Adipocyte (in vitro differentiated cells): ENCODE measurements around the gene SERPINA6.
"Not testable (repeated sequence)": the region's sequence is repeated elsewhere in the genome, so short reads cannot be mapped to it uniquely, and the experiment has no call there.

Source experiments
- DNase-seq: peaks from one replicate; pipeline ENCODE4 v3.0.0-alpha.2; 2015; ENCODE audit warnings: low read depth
- H3K27me3 ChIP-seq: replicated peaks from 2 replicates; pipeline ENCODE4 v1.7.0; 2013; ENCODE audit warnings: mild to moderate bottlenecking, low read length, moderate library complexity; ENCODE audit not compliant: control insufficient read depth, insufficient read depth
- H3K36me3 ChIP-seq: 2 replicates; pipeline ENCODE4 v1.7.0; 2013; ENCODE audit warnings: low read length, mild to moderate bottlenecking, moderate library complexity; ENCODE audit not compliant: control insufficient read depth, insufficient read depth, severe bottlenecking
- H3K4me1 ChIP-seq: 2 replicates; pipeline ENCODE4 v1.7.0; 2013; ENCODE audit warnings: mild to moderate bottlenecking, low read length, moderate library complexity; ENCODE audit not compliant: control insufficient read depth, insufficient read depth
- H3K4me3 ChIP-seq: 2 replicates; pipeline ENCODE4 v1.7.0; 2013; ENCODE audit warnings: mild to moderate bottlenecking, low read length, moderate library complexity
- H3K9ac ChIP-seq: 2 replicates; pipeline ENCODE4 v1.7.0; 2013; ENCODE audit warnings: mild to moderate bottlenecking, low read length, moderate library complexity
- H3K9me3 ChIP-seq: 2 replicates; pipeline ENCODE4 v1.7.0; 2013; ENCODE audit warnings: mild to moderate bottlenecking, low read length, moderate library complexity; ENCODE audit not compliant: control insufficient read depth

The SERPINA6 gene

GRCh38 chr14:94304243-94304642, 18.9 kb downstream of the SERPINA6 start:
- peaks cover 11% of the 10 kb centered on the region for H3K27me3 ChIP-seq
- DNase-seq: no peak

GRCh38 chr14:94303111-94303510, 20.0 kb downstream of the SERPINA6 start:
- no peaks in the 10 kb centered on the region for H3K36me3 ChIP-seq
- no peaks in the 10 kb centered on the region for H3K4me1 ChIP-seq
- peaks cover 12% of the 10 kb centered on the region for H3K9me3 ChIP-seq
- peaks cover 11% of the 10 kb centered on the region for H3K27me3 ChIP-seq
- no peak for DNase-seq
- no peak overlapping the region for H3K4me3 ChIP-seq
- no peak overlapping the region for H3K9ac ChIP-seq

More at GRCh38 chr14:94304243-94304642, 18.9 kb downstream of the SERPINA6 start:
- Histone ChIP-seq H3K36me3 (no peaks in the 10 kb centered on the region), H3K9me3 (peaks cover 16% of the 10 kb centered on the region), H3K4me3 (no peak overlapping the region), H3K4me1 (no peaks in the 10 kb centered on the region), H3K9ac (no peak overlapping the region)

GRCh38 chr14:94298130-94298529, 25.0 kb downstream of the SERPINA6 start:
- H3K9ac ChIP-seq: no peak overlapping the region
- H3K4me3 ChIP-seq: no peak overlapping the region
- DNase-seq: no peak
- no peaks in the 10 kb centered on the region for H3K36me3 ChIP-seq
- peaks cover 11% of the 10 kb centered on the region for H3K4me1 ChIP-seq
- peaks cover 2% of the 10 kb centered on the region for H3K9me3 ChIP-seq
- H3K27me3 ChIP-seq: peaks cover 4% of the 10 kb centered on the region

- not testable (repeated sequence) for DNase-seq, H3K9ac ChIP-seq, H3K9me3 ChIP-seq, H3K27me3 ChIP-seq, H3K4me3 ChIP-seq, H3K36me3 ChIP-seq
- peaks cover 11% of the 10 kb centered on the region for H3K4me1 ChIP-seq
These were observed 27.0 kb downstream of the SERPINA6 start for GRCh38 chr14:94296181-94296545.

GRCh38 chr14:94295360-94296180, 27.6 kb downstream of the SERPINA6 start:
- Histone ChIP-seq H3K4me3 (no peak overlapping the region), H3K4me1 (peaks cover 11% of the 10 kb centered on the region), H3K9ac (peak overlapping the region; percentile 55), H3K27me3 (peaks cover 8% of the 10 kb centered on the region), H3K36me3 (no peaks in the 10 kb centered on the region), H3K9me3 (peaks cover 2% of the 10 kb centered on the region)
- no peak for DNase-seq

GRCh38 chr14:94293578-94293924, 29.6 kb downstream of the SERPINA6 start:
- no peaks in the 10 kb centered on the region for H3K36me3 ChIP-seq
- no peaks in the 10 kb centered on the region for H3K9me3 ChIP-seq
- peaks cover 8% of the 10 kb centered on the region for H3K27me3 ChIP-seq
- no peak overlapping the region for H3K4me3 ChIP-seq
- no peak overlapping the region for H3K9ac ChIP-seq
- peaks cover 11% of the 10 kb centered on the region for H3K4me1 ChIP-seq
- DNase-seq: no peak

GRCh38 chr14:94292872-94293577, 30.1 kb downstream of the SERPINA6 start, which contains the start of gene SERPINA10:
SERPINA10 (minus strand) TSS chr14:94293268; CDS start chr14:94290593, 2,675 bp downstream.
- H3K36me3 ChIP-seq: no peaks in the 10 kb centered on the region
- no peaks in the 10 kb centered on the region for H3K9me3 ChIP-seq
- no peak within 1 kb of the TSS for H3K4me3 ChIP-seq
- DNase-seq: no peak
- no peak within 1 kb of the TSS for H3K9ac ChIP-seq
- H3K27me3 ChIP-seq: peaks cover 8% of the 10 kb centered on the region
- H3K4me1 ChIP-seq: peaks cover 11% of the 10 kb centered on the region

GRCh38 chr14:94292526-94292871, 30.6 kb downstream of the SERPINA6 start:
- Histone ChIP-seq H3K4me1 (peaks cover 11% of the 10 kb centered on the region), H3K36me3 (no peaks in the 10 kb centered on the region), H3K9me3 (no peaks in the 10 kb centered on the region), H3K27me3 (peaks cover 8% of the 10 kb centered on the region), H3K4me3 (no peak overlapping the region), H3K9ac (no peak overlapping the region)
- no peak for DNase-seq

- no peak for DNase-seq
- no peak overlapping the region for H3K4me3 ChIP-seq
- no peaks in the 10 kb centered on the region for H3K36me3 ChIP-seq
- H3K27me3 ChIP-seq: peaks cover 8% of the 10 kb centered on the region
- H3K9me3 ChIP-seq: no peaks in the 10 kb centered on the region
- no peak overlapping the region for H3K9ac ChIP-seq
- peaks cover 11% of the 10 kb centered on the region for H3K4me1 ChIP-seq
These were observed 31.1 kb downstream of the SERPINA6 start for GRCh38 chr14:94291906-94292525.

- Histone ChIP-seq H3K9ac (no peak overlapping the region), H3K9me3 (no peaks in the 10 kb centered on the region), H3K36me3 (no peaks in the 10 kb centered on the region), H3K27me3 (peaks cover 8% of the 10 kb centered on the region), H3K4me3 (no peak overlapping the region), H3K4me1 (peaks cover 13% of the 10 kb centered on the region)
- DNase-seq: no peak
These were observed 31.8 kb downstream of the SERPINA6 start for GRCh38 chr14:94291159-94291905.

- peaks cover 8% of the 10 kb centered on the region for H3K27me3 ChIP-seq
- no peaks in the 10 kb centered on the region for H3K36me3 ChIP-seq
- no peak overlapping the region for H3K9ac ChIP-seq
- H3K9me3 ChIP-seq: no peaks in the 10 kb centered on the region
- no peak for DNase-seq
- H3K4me3 ChIP-seq: no peak overlapping the region
- H3K4me1 ChIP-seq: peaks cover 11% of the 10 kb centered on the region
These were observed 32.9 kb downstream of the SERPINA6 start for GRCh38 chr14:94290197-94290596.
